ENCODE results near the gene TAF1A.

The TAF1A gene

DNA sequence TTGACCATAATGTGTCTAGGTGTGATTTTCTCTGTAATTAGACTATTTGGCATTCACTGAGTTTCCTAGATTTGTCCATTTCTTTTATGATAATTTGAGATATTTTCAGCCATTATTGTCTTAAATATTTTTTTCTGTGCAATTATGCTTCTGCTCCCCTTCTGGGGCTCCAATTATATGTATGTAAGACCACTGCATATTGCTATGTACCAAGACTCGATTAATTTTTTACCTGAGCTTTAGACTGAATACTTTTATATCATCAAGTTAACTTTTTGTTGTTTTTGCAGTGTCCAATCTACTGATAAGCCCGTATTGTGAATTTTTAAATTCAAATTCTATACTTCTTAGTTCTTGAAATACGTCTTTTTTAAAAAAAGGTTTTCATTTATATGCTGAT is 5.1 kb upstream of the TAF1A start:
- no peak for DNase-seq

DNA sequence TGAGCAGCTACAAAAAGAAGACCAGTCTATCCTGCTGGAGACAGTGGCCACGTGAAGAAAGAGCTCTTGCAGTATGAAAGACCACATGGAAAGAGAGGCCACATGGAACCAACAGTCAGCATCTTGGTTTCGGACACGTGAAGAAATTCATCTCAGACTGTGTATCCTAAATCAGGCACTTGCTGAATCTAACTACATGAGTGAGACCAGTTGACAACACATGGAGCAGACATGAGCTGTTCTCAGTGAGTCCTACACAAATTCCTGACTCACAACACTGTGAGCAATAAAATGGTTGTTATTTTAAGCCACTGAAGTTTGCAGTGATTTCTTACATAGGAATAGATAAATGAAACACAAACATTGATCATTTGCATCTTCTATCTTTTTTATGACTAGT is 2.4 kb upstream of the TAF1A start:
- DNase-seq: no peak

DNA sequence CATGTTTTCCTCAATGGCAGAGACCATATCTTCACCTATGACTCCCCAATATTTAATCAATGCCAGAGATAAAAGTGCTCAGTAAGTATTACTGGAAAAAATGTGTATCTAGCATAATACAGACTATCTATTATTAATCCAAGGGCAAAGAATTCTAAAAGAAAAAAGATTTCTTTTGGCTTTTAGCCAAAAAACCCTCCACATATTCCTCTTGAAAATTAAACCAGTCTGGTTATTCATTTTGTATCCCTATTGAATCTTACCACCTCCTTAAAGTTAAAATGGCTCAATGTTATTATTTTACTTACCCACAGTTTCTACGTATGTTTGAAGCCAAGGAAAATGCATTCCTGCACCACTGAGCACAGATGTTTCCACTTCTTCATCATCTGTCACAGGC is 1.6 kb downstream of the TAF1A start:
- DNase-seq: no peak

DNA sequence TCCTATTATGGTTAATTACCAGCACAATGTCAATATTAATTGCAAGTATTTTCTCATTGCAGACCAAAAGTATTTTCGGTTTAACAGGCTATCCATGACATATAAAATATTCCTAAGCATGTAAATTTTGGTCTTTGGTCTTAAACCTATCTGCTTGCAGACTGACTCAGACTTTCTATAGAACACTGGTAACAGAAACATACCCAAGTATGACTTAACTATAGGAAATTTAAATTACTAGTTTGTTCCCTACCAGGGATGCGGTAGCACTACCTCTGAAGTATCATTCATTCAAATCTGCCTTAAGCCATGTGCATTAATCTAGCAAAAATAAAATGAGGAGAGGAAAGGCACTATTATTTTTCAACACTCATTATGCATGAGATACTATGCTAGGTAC is 2.9 kb downstream of the TAF1A start:
- DNase-seq: no peak

DNA sequence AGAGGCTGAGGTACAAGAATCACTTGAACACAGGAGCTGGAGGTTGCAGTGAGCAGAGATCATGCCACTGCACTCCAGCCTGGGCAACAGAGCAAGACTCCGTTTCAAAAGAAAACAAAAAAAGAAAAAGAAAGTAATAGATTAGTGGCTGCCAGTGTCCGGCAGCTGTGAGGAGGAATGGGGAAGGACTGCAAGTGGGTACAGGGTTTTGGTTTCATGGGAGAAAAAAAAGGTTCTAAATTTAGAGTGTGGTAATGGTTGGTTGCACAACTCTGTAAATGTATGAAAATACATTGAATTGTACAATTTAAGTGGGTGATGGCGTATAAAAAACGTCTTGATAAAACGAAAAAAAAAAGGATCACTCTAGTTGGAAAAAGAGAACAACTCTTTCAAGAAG is 6.7 kb downstream of the TAF1A start:
- DNase-seq: no peak

DNA sequence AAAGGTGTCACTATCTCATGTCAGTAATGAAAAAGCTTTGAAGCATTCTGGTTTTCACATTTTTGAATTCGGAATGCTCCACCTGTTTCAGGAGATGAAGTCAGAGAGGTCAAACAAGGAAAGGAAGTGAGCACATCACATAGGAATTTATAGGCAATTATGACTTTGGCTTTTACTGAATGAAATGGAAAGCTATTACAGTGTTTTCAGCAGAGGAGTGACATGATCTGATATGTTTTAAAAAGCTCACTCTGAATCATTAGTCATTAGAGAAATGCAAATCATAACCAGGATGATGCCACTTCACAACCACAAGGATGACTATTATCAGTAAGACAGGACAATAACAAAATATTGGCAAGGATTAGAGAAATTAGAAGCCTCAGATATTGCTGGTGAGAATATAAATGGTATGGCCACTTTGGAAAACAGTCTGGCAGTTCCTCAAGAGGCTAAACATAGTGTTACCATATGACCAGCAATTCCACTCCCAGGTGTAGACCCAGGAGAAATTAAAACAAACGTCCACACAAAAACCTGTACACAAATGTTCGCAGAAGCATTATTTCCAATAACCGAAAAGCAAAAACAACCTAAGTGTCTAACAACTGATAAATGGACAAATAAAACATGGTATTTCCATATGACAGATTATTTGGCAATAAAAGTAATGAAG is 7.5 kb downstream of the TAF1A start:
- no peak for DNase-seq

DNA sequence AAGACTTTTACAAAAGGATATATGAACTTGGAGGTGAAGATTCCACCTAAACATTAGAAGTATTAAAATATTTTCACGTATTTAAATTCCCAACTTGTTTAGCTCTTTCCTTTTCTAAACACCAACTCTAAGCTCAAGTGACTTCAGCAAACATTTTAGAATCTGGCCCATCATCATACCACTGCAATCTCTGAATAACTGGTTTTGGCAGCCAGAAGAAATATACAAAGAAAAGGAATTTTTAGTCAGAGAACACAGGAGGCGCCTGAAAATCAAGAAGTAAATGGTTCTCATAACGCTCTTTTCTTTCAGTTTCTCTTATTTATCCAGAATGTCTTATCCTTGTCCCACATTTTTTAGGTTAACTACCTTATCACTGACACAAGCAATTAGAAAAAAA is 10.4 kb downstream of the TAF1A start:
- DNase-seq: no peak

DNA sequence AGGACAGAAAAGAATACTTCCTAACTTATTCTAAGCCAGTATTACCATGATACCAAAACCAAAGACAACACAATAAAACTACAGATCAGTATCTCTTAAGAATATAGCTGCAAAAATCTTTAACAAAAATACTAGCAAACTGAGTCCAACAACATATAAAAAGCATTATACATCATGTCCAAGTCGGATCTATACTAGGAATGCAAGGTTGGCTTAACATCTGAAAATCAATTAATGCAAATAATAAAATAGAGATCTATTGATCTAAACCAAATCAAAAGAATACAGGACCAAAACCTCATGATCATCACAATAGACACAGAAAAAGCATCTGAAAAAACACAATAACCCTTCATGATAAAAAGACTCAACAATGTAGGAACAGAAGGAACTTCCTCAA is 18.9 kb downstream of the TAF1A start:
- no peak for DNase-seq

DNA sequence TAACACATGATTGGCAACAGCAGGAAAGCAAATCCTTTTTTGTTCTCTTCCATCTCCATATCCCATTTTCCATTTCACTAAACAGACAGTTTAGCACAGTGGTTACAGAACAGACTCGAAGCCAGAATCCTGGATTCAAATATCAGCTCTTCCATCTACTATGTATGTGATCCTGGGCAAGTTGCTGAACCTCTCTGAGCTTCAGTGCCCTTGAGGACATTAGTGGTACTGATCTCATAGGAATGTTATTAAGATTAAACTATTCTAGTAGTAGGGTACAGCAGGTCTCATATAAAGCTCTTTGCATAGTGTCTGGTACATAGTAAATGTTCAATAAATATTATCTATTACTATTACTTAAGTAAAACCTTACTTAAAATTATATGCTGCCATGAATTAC is 28.1 kb downstream of the TAF1A start:
- DNase-seq: no peak

DNA sequence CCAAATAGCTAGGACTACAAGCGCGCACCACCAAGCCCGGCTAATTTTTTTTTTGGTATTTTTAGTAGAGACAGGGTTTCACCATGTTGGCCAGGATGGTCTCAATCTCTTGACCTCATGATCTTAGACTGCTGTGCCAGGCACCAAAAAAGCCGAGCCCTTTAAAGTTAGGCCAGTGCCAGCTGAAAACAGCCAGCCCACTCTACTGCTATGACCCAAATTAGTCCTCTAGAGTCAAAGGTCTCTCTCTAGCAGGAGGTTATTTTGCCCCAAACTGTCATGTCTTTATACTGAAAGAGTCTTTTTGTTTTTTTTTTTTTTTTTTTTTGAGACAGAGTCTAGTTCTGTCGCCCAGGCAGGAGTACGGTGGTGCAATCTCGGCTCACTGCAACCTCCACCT is 32.2 kb downstream of the TAF1A start:
- DNase-seq: no peak

DNA sequence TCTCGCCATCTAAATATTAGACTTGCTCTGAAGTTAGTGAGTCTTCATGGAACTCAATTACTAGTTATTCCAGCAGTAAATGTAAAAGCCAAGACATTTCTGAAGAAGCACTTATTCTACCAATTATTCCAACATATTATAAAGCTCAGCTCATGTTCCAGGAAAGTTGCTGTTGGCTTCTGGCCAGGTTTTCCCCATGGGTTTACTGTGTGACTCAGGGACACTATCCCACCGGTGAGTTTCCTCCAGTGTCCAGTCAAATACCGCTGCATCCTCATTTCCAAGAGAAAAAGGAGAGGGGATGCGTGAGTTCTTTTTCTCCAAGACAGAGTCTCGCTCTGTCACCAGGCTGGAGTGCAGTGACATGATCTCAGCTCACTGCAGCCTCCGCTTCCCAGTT is 32.6 kb downstream of the TAF1A start:
- no peak for DNase-seq

DNA sequence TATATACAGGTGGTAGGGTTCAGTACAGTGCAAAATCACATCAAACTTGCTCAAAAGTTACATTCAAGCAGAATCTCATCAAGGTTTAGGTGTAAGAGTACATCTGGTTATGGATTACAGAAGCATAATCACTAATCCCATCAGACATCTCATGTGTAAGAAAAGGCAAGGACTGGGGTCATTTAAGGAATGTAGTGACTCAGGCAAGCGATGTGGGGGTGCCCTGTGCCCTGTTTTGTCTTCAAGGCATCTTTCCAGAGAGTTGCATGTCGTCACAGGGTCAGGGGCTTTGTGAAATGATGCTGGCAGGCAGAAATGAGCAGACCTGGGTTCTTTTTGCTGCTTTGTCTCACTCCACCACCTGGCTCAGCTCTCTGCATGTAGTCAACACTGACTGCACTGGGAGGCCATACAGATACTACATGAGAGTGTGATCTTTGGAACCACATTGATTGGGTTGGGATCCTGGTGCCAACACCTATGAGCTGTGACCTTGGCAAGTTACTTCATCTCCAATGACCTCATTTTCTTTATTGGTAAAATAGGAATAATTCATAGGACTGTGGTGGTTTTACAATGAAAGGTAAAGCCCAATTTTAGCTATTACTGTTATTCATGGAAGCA is 33.6 kb downstream of the TAF1A start:
- DNase-seq: no peak

DNA sequence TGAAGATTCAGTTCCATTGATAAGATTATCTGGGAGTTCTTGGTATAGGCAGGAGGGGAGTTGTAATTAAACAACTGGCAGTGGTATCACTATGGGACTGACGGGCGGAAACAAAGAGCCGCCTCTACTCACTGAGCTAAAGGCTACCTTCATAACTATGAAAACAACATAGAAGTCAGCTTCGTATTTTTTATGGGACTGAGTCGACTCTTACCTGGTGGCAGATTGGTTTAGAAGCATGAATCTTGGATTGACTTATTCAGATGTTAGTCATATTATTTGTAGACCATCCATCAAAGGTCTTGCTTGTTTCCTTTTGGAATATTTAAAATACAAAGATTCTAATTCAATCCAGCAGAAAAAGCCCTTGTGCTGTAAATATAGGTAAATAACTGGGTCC is 35.6 kb downstream of the TAF1A start:
- DNase-seq: no peak

DNA sequence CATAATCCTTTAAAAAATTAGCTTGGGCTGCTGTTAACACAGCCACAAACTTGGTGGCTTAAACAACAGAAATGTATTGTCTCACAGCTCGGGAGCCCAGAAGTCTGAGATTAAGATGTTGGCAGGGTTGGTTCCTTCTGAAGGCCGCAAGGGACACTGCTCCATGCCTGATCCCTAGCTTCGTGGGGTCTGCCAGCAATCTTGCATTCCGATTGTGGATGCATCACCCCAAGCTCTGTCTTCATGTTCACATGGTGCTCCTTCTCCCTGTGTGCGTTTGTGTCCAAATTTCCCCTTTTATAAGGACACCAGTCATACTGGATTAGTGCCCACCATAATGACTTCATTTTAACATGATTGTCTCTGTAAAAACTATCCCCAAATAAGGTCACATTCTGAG is 36.9 kb downstream of the TAF1A start:
- DNase-seq: no peak

DNA sequence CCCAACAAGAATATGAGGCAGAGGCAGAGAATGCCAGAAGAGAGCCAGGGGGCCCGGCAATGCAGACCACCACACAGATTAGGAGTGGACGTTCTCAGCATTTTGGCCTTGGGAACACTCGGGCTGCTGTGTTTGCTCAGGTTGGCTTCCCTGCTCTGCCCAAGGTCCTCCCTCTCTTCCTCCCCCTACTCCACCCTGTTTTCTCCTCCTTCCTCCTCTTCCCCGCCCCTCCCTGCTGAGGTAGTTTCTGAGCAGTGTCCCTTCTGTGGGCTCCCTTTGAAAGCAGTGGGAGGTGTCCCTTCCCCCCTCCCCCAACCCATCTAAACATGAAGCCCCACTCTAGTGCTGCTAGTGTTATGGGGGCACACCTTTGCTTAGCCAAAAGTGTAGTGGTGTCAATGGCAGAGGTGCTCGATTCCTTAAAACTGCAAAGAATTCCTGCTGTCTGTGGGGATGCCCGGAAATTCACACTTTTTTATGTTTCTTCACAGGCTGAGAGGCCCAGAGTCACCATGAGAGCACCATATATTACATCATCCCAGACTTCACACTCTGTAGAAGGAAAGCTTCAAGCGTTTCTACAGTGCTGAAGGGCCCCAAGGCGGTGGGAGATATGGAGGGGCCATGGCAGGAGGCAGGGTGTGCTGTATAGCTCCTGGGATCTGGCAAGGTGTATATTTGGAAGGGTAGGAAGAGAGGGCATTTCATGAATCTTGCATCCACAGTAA is 41.6 kb downstream of the TAF1A start, which contains the start of gene HHIPL2:
TSS of gene HHIPL2 (minus strand) at position 161 of the 728 bp plus-strand sequence. CDS start at position 101, 60 bp downstream.
- no peak for DNase-seq

DNA sequence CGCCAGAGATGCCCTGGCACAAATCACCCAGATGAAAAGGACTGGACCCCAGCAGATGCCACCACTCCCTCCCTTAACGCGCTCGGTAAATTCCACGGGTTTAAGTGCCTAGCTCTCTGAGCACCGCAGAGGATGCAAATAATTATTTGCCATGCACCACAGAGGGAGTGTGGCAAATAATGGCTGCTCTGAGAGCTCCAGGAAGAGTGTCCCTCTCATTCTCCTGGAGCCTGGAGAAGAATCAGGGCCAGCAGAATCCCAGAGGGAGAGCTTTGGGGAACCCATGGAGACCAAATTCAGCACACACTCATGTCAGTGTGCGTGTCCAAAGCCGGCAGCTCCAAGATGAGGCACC is 42.5 kb downstream of the TAF1A start:
- DNase-seq: no peak

DNA sequence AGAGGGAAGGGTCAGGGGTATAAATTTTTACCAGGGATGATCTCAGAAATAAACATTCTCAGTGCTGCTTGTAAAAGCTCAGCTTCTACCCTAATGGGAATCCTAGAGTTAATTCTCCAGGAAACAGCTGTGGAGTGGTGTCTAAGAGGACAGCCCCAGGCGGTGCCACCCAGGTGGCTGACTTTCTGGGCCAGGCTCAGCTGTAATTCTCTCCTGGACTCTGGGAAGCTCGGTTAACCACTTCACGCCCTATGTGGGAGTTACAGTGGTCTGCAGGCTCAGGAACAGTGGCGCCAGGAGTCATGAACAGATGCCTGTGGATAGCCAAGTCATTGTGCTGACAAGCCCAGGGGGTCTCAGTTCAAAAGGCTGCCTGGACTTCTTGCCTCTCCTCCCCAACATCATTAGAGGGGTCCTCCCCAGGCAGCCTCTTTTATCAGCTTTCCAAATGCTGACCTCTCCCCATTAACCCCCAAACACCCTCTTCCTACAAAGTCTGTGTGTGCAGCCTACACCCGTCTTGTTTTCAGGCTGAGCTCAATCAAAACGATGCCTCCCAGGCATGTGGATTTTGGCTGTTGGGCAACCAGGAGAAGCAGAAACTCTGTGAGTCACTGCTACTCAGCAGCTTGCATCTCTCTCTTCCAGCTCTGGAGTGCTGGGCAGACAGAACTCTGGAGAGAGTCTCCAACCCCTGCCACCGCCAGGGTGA is 43.0 kb downstream of the TAF1A start:
- DNase-seq: no peak

DNA sequence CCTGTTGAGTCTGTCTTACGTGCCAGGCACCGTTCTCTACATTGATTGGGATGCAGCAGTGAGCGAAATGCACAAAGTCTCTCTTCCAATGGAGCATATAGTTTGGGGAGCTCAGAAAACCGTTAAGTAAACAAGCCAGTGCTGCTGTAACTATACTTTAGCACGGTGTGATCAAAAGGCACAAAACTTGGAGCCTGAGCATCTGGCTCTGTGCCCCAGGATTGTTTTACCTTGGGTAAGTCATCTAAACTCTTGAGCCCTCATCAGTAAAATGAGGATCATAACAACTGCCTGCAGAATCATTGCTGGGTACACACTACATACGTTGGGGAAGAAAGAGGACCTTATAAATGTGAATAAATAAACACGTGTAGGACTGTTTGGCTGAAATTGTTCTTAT is 43.6 kb downstream of the TAF1A start:
- DNase-seq: no peak

DNA sequence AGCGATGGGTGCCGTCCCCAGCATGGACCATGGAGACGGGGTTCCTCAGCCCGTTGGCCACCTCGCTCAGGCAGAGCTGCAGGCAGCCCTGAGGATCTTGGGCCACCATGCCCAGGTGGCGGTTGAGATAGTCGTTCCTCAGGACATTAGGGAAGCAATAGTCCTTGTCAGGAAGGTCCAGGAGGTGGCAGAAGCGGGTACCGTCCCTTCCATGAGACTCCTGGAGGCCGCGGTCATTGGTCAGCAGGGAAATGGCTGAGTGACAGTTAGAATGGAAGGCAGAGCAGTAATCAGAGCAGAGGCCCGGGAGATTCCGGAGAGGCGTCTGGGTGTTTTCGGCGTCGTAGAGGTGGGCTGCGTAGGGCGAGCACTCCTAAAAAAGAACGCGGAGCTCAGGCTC is 45.9 kb downstream of the TAF1A start:
- DNase-seq: no peak

DNA sequence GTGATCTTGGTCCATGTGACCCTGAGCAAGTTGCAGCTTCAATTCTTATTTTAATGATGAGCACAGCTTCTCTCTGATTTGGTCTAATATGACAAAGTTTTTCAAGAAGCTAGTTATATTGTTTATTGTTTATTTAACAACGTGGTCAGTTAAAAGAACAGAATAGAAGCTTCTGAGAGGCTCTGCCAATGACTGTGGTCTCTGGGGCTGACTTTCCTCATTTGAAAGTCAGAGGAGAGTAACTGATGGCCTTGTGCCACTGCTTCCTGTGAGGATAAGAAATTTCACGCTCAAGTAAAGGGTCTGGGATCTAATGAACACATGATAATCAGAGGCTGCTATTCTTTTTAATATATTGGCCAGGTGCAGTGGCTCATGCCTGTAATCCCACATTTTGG is 49.1 kb downstream of the TAF1A start:
- DNase-seq: no peak

DNA sequence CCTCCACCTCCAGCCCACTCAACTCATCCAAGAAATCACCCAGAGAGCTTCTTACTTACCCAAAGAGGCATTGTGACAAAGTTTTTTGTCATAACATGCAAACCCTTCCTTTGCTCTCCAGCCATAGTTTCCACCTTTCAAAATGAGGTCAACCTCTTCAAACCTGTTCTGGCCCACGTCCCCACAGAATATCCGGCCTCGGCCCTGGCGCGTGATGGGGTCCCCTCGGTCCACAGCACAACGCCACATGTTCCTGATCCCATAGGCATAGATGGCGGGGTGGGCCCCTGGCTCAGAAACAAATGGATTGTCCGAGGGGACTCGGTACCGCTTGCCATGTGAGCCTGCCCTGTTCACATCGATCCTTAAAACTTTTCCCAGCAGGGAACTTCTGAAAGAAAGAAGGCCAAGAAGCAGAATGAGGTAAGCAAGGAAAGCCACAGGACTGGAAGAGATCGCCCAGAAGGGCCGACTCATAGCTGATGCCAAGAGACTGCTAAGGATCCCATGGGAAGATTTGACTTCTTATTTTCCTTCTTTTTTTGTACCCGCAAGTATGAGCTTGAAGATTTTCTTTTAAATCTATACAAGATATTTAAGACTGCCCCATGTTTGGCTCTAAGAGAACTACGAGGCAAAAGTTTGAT is 49.7 kb downstream of the TAF1A start:
- no peak for DNase-seq

DNA sequence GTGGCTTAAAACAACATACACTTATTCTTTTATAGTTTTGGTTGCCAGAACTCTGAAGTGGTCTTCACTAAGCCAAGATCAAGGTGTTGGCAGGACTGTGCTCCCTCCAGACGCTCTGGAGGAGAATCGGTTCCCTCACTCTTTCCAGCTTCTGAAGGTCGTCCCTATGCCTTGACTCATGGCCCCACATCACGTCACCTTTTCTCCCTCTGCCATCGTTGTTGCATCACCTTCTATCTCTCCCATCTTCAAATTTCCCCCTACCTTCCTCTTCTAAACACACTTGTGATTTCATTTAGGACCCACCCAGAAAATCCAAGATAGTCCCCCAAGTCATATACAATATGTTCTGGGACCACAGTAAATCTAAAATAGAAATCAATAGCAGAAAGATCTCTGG is 54.3 kb downstream of the TAF1A start:
- DNase-seq: no peak

DNA sequence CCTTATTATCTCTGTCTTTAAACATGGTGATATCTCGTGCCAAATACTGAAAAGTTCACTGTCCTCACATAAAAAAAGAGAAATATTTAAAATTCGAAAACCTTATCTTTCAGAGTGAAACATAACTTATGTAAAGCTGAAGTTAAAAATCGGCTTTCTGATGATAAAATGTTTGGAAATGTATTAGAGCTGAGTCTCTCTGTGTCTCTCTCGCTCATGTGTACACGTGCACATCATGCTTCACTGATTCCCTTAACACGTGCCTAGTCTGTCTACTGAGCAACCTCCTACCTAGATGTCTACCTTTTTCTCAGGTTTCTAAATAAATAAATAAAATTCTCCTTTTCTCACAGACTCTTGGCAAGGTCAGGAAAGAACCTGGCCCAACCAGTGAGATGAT is 58.9 kb downstream of the TAF1A start:
- no peak for DNase-seq
